NB4 (cell line): ENCODE results near the gene CHKA.

Source experiments
- MYC ChIP-seq: IDR thresholded peaks from 2 replicates; pipeline ENCODE4 v1.6.1; 2011; ENCODE audit warnings: low read depth, low read length
- POLR2A ChIP-seq: IDR thresholded peaks from 2 replicates; pipeline ENCODE4 v1.6.1; 2011; ENCODE audit warnings: mild to moderate bottlenecking; ENCODE audit not compliant: insufficient read length; ENCODE audit errors: extremely low read depth
- TF ChIP-seq, protein P1 (sequence below): IDR thresholded peaks from one replicate; pipeline ENCODE4 v1.5.1; 2012; ENCODE audit warnings: low read depth, low read length
- TF ChIP-seq, protein P2 (sequence below): IDR thresholded peaks from 2 replicates; pipeline ENCODE4 v1.6.1; 2011; ENCODE audit warnings: low read depth, low read length

DNA sequence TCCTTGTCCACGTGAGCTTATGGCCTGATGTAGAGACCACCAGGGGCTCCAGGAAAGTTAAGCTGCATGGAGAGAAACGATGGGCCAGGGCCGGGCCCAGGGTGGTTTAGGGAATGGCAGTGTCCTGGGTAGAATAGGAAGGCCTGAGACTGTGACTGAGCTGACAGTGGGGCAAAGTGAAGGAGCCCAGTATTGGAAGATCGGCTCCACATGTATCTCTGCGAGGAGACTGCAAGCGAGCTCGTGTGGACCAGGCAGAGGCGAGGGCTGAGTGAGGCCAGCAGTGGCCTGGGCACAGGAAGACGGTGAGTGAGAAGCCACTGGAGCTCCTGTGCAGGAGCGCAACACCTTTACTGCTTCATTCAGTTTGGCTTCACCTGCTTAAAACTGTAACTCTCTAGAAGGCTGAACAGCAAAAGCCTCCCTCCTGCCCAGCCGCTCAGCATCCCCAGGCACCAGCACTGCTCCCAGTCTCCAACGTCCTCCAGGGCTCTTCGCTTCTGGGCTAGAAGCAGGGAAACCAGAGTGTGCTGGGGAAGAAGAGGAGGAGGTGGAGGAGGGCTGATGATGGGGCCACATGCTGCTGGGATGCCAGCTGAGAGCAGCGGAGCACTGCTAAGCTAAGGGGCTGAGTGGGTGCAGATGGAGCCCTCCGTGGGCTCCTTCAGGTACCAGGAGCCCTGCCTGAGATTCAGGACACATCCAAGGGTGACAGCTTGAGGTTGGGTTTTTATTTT, 68.9 kb downstream of the CHKA start:
- TF ChIP-seq, protein P1, sequence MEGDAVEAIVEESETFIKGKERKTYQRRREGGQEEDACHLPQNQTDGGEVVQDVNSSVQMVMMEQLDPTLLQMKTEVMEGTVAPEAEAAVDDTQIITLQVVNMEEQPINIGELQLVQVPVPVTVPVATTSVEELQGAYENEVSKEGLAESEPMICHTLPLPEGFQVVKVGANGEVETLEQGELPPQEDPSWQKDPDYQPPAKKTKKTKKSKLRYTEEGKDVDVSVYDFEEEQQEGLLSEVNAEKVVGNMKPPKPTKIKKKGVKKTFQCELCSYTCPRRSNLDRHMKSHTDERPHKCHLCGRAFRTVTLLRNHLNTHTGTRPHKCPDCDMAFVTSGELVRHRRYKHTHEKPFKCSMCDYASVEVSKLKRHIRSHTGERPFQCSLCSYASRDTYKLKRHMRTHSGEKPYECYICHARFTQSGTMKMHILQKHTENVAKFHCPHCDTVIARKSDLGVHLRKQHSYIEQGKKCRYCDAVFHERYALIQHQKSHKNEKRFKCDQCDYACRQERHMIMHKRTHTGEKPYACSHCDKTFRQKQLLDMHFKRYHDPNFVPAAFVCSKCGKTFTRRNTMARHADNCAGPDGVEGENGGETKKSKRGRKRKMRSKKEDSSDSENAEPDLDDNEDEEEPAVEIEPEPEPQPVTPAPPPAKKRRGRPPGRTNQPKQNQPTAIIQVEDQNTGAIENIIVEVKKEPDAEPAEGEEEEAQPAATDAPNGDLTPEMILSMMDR = no peak
- TF ChIP-seq POLR2A (no peak), MYC (no peak)
- TF ChIP-seq, protein P2, sequence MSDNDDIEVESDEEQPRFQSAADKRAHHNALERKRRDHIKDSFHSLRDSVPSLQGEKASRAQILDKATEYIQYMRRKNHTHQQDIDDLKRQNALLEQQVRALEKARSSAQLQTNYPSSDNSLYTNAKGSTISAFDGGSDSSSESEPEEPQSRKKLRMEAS = no peak
